ENCODE measurements around the gene TMEM270. TPM values are rescaled to one million over a fixed set of nuclear protein-coding genes. Genes with fewer than 3 reads are reported as not detected.

The TMEM270 gene
- total RNA-seq, 1 donor from 2014 or later = not detected

GRCh38 chr7:73829921-73830680 lies 30.9 kb upstream of the TMEM270 start:
- no peak overlapping the region for H3K27ac ChIP-seq
- DNase-seq (ENCODE audit: low spot score in 2 of 2) = no peak
- no peaks in the 10 kb centered on the region for H3K36me3 ChIP-seq
- H3K4me1 ChIP-seq = peaks cover 3 to 9% of the 10 kb centered on the region in 2 donors
- no peaks in the 10 kb centered on the region for H3K27me3 ChIP-seq
- H3K4me3 ChIP-seq = no peak overlapping the region
- intact Hi-C loops (cut with DNase I) = no loop called here
- H3K9me3 ChIP-seq = no peaks in the 10 kb centered on the region
- no peak for TF ChIP-seq CTCF (IDR thresholded peaks at IDR 0.05)

GRCh38 chr7:73830681-73831583 lies 30.0 kb upstream of the TMEM270 start, which contains the start of gene CLDN4:
CLDN4 (plus strand) TSS chr7:73830996; CDS start chr7:73831202, 206 bp downstream.
- H3K4me3 ChIP-seq = no peak within 1 kb of the TSS
- TF ChIP-seq CTCF (IDR thresholded peaks at IDR 0.05) = no peak
- H3K27me3 ChIP-seq = no peaks in the 10 kb centered on the region
- intact Hi-C loops (cut with DNase I) = no loop called here
- no peak for DNase-seq (ENCODE audit: low spot score in 2 of 2)
- peaks cover 3 to 9% of the 10 kb centered on the region in 2 donors for H3K4me1 ChIP-seq
- H3K9me3 ChIP-seq = no peaks in the 10 kb centered on the region
- no peaks in the 10 kb centered on the region for H3K36me3 ChIP-seq
- H3K27ac ChIP-seq = no peak within 1 kb of the TSS

GRCh38 chr7:73831584-73831833 lies 29.4 kb upstream of the TMEM270 start:
- Histone ChIP-seq H3K27ac (no peak overlapping the region), H3K9me3 (no peaks in the 10 kb centered on the region), H3K36me3 (no peaks in the 10 kb centered on the region), H3K27me3 (no peaks in the 10 kb centered on the region), H3K4me1 (peaks cover 3 to 9% of the 10 kb centered on the region in 2 donors), H3K4me3 (no peak overlapping the region)
- intact Hi-C loops (cut with DNase I) = no loop called here
- no peak for DNase-seq (ENCODE audit: low spot score in 2 of 2)
- no peak for TF ChIP-seq CTCF (IDR thresholded peaks at IDR 0.05)

GRCh38 chr7:73831834-73832651 lies 28.9 kb upstream of the TMEM270 start:
- intact Hi-C loops (cut with DNase I) = no loop called here
- no peak for DNase-seq (ENCODE audit: low spot score in 2 of 2)
- H3K4me3 ChIP-seq = no peak overlapping the region

More at GRCh38 chr7:73831834-73832651, 28.9 kb upstream of the TMEM270 start:
- Histone ChIP-seq H3K27ac (no peak overlapping the region), H3K9me3 (no peaks in the 10 kb centered on the region), H3K27me3 (no peaks in the 10 kb centered on the region), H3K36me3 (no peaks in the 10 kb centered on the region), H3K4me1 (peaks cover 3 to 9% of the 10 kb centered on the region in 2 donors)
- TF ChIP-seq CTCF (IDR thresholded peaks at IDR 0.05) = no peak

All from ascending aorta (tissue), 2 donors.